Measurements from ENCODE around the gene ANAPC5.
"Not testable (repeated sequence)": the region's sequence is repeated elsewhere in the genome, so short reads cannot be mapped to it uniquely, and the experiment has no call there.

Gene ANAPC5

DNA sequence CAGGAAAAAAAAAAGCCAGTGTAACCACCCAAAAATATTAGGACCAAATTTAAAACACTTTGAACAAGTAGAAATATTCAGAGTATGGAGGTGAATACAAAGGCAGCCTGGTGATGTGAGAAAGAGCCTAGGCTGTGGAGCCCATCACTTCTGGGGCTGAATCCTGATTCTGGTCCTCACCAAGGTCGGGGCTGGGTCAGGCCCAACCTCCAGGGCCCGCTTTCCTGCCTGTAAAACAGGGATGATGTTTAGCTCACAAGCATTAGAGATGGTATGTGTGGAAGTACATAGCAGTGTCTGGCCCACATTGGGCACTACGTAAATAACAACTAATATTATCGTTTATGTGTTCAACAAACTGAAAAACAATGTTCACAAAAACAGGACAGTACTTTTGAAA is 47.9 kb downstream of the ANAPC5 start:
- no peak for DNase-seq

DNA sequence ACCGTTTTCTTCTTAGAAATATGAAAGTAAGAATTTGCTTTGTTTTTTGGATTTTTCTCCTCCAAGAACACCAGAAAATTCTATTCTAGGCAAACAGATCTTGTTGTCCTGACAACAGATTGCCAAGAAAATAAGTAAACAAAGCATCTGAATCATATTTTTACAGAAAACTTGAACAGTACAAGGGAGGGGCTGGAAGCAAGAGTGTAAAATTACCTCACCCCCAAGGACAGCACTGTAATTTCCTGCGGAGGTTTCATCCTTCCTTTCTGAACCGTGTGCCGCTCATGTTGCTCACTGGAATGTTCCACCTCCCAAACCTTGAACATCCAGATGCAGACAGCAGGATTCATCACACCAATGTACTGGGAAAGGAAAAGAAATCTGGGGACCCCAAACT is 50.3 kb downstream of the ANAPC5 start:
- no peak for DNase-seq

DNA sequence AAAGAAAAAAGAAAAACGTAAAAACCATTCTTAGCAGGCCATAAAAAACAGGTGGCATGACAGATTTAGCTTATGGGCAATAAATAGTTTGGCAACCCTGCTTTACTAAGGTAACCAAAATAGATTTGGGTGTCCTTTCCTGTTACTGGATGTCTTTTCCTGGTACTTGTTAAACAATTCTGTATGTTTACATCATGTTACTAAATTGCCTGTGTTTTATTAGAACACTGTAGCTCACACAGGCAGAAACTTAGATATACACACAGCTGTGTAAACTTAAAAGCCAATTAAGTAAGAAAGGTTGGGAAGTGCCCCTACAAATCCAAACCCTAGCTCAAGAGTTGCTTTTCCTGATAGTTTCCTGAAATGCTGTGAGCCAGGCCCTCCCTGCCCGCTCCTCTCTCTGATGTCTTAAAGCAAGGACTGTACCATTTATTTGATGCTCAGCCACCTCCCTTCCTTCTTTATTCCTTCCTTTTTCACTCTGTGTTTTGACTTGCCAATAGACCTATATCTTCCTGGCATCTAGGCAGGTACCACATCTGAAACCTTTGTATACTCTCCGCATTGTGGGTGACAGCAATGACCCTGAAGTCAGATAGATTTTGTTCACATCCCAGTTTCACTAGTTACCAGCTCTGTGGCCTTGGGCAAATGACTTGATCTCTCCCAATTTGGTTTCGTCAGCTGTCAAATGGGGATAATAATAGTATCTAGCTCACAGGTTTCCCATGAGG is 52.0 kb downstream of the ANAPC5 start:
- no peak for DNase-seq

DNA sequence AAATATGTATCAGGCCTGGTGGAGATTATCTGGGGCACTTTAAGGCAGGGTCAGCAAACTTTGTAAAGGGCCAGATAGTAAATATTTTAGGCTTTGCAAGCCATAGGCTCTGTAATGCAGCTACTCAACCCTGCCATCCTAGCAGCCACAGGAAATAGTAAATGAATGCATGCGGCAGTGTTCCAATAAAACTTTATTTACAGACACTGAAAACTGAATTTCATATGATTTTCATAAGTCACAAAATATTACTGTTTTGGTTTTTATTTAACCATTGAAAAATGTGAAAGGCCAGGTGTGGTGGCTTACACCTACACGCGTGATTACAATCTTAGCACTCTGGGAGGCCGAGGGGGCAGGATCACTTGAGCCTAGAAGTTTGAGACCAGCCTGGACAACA is 52.5 kb downstream of the ANAPC5 start:
- DNase-seq: no peak

DNA sequence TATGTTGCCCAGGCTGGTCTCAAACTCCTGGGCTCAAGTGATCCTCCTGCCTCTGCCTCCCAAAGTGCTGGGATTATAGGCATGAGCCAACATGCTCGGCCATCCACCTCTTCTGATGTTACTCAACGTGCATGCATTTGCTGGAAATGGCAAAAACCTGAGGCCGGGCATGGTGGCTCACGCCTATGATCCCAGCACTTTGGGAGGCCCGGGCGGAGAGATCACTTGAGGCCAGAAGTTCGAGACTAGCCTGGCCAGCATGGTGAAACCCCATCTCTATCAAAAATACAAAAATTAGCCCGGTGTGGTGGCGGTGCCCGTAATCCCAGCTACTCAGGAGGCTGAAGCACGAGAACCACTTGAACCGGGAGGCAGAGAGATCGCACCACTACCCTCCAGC is 53.8 kb downstream of the ANAPC5 start:
- not testable (repeated sequence) for DNase-seq

DNA sequence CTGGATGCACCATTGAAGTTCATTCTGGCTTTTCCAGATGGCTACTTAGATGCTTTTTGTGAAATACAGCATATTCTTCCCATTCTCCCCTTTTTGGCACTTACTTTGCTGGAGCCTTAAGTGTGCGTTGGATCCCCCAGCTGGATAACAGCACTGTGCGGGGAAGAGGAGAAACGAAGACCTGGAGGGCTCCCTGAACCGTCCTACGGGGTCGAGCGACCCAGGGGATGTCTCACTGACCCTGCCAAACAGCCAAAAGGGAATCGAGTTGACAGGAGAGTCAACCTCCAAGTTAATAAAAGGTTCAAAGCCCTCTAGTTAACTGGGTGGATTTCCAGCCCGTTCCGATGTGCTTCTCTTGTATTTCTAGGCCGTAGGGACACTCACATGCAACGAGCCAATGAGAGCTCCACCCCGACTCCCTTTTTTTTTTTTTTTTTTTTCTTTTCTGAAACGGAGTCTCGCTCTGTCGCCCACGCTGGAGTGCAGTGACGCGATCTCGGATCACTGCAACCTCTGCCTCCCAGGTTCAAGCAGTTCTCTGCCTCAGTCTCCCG is 54.7 kb downstream of the ANAPC5 start:
- DNase-seq: peak; percentile 46 to 52

DNA sequence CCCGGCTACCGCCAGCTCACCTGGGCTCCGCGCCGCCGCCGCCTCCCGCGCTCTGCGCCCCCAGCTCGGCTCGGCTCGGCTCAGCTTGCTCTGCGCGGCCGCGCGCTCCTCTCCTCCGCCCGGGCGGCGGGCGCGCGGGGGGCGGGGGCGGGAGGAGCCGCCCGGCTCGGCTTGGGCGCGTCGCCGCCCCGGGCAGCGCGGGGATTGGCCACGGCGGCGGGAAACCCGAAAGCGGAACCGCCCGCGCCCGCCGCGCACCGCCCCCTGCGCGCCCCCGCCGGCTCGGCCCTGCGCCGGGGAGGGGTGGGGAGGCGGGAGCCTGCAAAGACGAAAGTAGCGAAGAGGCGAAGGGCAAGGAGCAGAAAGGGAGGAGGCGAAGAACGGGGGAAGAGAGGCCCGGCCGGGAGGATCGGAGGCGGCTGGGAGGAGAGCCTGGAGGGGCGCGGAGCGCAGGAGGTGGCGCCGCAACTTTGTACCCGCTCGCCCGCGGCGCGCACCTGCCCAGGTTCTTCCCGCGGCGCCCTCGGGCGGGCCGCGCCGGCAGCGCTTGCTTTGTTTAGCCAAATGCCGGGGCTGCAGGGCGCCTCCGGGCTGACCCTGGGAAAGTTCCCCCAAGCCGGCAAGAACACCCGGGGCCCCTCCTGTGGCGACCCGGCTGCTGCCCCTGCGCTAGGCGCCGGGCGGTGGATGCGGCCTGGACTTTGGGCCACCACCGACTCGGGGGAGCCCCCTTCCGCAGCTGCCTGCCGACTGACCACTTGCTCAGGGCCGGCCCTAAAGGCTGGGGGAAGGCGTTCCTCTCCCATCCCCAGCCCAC is 55.4 kb downstream of the ANAPC5 start, which contains the start of gene CAMKK2:
Gene CAMKK2, minus strand, starts transcription at position 92 of the 817 bp plus-strand sequence. CDS start 22,183 bp downstream, outside the sequence.
- DNase-seq: peak; percentile 77 to 87

DNA sequence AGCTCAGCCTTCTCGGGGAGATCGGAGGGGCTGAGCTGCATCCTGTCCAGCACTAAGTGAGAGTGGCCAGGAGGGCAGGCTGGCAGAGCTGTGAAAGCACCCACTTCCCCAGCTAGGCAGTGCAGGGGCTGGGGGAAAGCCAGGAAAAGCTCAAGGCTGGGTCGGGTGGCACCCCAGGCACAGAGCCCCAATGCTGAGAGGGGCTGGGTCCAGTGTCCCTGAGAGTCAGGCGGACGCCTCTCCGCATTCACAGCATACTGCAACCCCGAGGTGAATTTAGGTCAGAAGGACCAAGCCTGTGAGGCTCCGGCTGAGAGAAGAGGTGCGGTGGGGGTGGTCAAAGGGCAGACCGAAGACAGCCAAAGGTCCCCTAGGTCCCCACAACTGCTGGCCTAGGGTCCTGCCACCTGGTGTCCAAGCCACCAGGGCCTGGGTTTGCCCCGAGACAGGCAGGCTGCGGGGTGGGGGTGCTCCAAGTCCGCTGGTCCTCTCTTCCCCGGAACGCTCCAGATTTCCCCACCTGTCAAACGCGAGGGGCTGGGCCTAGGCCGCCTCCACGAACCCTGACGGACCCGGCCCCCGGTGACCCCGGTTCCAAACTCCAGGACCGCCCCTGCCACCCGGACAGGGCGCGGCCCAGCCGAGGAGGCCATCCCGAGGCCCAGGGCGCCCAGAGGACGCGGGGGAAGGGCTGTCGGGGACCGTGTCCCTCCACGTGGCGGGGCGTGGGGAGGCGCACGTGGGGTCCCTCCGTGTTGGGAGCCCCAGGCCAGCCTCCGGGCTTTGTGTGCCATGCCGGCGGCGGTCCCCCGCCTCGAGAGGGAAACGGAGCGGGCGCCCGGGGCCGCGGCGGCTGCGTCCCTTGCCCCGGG is 56.2 kb downstream of the ANAPC5 start:
- peak; percentile 28 to 34 for DNase-seq

DNA sequence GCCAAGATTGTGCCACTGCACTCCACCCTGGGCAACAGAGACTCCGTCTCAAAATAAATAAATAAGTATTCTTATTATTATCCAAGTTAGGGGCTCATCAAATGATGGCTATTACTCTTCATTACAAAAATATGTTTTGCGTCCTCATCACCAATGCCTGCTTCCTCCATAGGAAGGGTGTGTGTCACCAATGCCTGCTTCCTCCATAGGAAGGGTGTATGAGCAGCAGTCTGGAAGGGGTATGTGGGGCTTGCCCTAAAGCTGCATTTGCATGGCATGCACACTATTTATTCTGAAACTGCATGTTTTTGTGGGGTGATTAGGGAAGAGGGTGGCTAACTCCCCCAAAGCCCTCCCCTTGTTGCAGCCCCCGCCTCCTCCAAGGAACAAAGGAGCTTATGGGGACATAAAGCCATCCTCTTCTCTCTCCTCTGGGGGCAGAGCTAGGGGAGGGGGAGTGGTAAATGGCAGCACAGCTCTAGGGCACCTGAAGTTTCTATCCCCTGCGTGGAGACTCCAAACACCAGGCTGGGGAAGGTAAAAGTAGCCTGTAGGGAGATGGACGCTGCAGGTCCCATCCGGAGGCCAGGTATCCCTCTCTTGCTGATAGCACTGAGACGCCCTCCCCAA is 57.0 kb downstream of the ANAPC5 start:
- peak; percentile 51 to 72 for DNase-seq

DNA sequence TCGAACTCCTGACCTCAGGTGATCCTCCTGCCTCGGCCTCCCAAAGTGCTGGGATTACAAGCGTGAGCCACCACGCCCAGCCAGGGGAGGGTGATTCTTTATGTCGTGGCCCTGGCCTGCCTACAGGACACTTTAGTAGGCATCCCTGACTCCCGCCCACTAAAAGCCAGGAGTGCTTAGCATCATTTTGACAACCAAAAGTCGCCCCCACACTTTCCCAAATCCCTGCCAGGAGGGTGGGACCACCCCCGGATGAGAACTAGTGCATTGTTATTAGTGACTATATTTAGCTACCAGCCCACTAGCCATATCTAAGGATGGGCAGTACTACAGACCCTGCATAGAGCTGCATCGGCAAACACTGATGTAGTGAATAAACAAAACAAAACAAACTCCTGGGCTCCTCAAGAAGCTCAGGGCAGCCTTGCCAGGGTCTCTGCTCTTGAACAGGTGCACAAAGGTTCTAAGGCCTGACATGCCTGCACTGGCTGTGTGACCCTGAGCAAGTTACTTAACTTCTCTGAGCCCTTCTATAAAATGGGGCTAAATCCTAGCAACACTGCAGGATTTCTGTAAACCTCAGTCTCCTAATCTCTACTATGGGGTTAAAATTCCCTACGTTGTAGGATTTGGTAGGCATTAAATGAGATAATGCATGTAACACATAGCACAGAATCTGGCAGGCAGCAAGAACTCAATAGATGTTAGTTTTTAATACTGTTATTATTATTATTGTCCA is 57.9 kb downstream of the ANAPC5 start:
- DNase-seq: no peak

DNA sequence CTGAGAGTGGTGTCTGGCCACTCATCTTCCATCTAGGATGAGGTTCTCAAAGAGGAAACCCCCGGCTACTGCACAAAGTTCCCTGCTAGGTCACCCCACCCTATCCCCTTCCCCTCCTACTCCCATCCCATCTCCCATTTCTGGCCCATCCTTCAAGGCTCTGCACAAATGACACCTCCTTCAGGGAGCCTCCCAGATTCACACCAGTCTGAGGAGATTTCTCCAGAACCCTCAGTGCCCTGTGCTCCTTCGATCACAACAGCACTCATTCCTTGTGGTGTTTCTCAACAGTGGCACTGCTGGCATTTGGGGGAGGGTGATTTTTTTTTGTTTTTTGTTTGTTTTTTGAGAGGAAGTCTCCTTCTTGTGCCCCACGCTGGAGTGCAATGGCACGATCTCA is 58.6 kb downstream of the ANAPC5 start:
- no peak for DNase-seq

DNA sequence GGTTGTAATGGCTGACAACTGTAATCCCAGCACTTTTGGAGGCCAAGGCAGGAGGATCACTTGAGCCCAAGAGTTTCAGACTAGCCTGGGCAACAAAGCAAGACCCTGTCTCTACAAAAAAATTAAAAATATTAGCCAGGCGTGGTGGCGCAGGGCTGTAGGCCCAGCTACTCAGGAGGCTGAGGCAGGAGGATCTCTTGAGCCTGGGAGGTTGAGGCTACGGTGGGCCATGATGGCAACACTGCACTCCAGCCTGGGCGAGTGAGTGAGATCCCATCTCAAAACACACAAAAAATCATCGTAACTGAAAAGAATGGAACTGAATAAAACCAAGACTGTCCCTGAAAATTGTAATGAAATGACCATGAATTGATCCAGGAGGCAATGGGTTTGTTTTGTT is 61.8 kb downstream of the ANAPC5 start:
- no peak for DNase-seq

DNA sequence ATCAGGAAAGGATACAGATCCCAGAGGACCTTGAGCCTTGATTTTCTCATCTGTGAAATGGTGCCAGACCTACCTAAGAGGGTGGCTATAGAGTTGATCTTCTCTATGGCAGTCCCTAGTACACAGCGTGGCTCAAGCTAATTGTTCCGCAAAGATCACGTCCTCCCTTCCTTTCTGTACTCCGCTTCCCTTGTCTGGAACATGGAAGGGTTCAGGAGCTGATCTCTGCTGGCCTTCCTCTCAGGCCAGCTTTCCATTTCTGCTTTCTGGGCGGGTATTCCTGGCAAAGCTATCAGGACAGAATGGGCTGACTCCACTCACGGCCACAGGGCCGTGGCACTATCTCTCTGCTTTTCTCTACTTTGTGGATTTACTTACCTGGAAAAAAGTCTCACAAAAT is 62.2 kb downstream of the ANAPC5 start:
- no peak for DNase-seq

DNA sequence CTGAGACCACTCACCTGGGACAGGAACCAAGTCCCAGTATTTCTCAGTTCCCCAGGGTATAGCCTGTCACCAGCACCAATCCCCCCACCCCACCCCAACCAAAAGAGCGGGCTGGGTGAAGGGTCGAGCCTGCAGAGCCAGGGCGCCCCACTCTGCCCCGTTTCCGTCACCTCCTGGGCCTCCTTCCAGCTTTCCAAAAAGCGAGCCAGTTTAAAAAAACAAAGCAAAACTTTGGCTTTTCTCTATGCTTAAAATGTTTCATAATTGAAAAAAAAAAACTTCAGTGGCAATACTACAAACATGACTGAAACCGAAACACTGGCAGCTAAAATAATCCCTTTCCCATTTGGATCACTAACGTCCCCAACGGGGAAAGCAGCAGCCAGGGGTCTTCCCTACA is 63.2 kb downstream of the ANAPC5 start:
- DNase-seq: no peak

DNA sequence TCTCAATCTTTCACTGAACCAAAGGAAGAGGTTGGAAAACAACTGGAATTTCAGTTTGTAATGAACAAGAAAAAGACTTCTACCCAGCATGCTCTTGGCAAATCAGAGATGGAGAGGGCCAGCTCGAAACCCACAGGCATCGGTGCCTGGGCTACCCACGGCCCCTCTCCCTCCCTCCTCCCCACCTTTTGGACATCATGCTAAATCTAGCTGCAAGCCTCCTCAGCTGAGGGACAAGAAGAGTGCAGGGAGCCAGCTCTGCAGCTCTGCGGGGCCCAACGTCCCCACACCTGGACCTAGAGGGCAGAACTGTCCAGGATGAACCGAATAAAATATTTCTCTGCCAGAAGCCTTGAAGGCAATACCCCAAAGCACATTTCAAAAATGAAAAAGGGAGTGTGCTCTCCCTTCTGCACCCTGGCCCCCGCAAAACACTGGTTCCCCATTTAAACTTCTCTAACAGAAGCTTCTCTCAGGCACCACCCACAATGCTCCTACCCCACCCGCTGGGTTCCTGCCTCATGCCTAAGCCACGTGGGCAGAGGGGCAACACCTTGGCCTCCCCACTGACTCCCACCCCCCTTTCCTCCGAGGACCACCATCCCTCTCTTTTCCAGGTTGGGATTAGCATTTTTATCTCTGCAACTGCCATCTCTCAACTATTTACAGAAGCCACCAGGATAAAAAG is 63.9 kb downstream of the ANAPC5 start:
- DNase-seq: peak; percentile 43 to 44

DNA sequence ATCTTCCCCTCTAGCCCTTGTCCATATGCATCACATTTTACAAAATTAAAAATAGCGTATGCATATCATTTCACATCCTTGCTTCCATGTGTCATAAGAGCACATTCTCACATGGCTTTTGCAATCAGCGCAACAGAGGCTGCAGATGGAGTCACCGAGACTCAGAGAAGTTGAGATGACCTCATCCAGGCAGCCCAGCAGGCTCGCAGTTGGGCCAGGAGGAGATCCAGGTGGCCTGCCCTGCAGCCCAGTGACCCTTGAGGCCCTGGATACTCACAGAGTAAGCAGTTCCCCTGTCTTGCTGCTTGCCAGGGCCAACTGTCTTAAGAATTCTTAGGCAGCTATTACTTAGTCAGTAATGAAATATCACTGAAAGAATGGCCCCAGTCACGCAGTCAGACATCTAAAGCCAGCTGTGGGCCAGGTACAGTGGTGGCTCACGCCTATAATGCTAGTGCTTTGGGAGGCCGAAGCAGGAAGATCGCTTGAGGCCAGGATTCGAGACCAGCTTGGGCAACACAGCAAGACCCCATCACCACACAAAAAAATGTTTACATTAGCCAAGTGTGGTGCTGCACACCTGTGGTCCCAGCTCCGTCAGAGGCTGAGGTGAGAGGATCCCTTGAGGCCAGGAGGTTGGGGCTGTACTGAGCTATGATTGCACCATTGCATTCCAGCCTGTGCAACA is 64.8 kb downstream of the ANAPC5 start:
- DNase-seq: no peak

DNA sequence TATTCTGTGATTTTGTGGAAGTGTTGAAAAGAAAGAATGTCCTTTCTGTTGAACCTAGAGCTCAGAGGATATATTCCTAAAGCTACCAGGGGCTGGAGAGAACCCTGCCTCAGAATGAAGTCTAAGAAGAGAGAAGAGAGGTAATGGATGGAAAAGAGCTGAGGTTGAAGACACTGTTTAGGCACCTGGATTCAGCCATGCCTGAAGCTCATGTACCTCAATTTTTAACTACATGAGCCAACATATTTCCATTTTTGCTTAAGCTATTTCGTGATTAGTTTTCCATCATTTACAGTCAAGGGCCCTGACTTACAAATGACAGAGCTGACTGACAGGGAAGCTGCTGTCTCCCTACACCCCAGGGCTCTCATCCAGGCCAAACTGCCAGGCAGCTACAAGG is 66.4 kb downstream of the ANAPC5 start:
- no peak for DNase-seq

DNA sequence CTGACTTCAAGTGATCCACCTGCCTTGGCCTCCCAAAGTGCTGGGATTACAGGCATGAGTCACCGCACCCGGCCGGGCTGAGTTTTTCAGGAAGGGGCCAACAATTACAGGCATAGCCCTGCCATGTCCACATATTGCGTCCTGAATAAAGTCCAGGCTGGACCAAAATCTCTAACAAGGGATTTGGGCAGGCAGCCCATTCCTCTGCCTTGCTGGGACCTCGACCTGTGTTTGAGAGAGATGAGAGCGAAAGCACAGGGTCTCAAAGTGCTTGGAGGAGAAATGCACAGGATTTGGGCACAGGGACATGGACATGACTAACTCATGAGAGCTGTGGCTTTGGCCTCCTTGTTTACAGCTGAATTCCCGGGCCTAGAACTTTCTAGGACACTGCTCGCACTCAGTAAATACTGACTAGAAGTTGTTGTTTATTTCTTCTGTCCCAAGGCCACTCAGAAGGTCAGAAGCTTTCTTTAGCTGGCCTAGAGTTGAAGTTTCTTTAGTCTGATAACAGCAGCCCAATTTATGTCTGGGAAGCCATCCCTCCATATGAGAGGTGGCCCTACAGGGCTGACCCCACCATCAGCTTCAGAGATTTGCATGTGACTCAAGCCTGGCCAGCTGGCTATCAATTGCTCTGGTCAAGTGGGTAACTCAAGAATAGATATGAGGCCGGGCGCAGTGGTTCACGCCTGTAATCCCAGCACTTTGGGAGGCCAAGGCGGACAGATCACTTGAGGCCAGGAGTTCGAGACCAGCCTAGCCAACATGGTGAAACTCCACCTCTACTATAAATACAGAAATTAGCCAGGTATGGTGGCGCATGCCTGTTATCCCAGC is 67.4 kb downstream of the ANAPC5 start:
- DNase-seq: no peak

DNA sequence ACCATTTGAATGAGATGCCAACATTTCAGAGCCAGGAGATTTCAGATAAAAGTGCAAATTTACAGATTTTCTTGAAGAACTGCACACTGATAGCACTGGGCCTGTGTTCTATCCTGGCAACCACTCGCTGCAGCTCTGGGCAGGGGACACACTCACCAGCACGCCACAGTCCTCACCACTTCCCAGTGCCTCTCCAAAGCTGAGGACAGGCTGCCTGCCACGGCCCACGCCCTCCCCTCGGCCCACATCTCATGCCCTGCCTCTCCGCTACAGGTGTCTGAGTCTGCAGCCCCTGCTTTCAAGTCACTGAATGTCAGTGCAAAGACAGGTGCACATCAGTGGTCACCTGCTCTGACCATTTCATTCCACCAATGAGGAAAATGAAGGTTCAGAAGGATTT is 68.4 kb downstream of the ANAPC5 start:
- no peak for DNase-seq

DNA sequence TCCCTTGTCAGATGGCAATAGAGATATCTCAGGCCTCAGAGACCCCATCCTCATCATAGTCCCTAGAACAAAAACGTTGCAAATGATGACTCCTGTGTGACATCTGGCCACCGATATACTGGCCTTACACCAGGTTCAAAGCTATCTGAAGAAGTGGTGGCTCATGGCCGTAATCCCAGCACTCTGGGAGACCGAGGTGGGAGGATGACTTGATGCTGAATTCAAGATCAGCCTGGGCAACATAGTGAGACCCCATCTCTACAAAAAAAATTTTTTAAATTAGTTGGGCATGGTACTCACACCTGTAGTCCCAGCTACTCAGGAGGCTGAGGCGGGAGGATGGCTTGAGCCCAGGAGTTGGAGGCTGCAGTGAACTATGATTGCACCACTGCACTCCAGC is 68.8 kb downstream of the ANAPC5 start:
- no peak for DNase-seq

Measured in Kasumi-1 (cell line).